IgD-negative memory B cell (primary cell): ENCODE data around the gene HOXD13. TPM values are rescaled to one million over a fixed set of nuclear protein-coding genes. Genes with fewer than 3 reads are reported as not detected.

Experiments used
- H3K27ac Mint-ChIP-seq, 3 donors: one replicate each; pipeline ENCODE4 v1.8.0; 2020 to 2022; ENCODE audit warnings: mild to moderate bottlenecking in 3 of 3, mixed read lengths in 3 of 3, moderate library complexity in 1 of 3
- H3K27me3 Mint-ChIP-seq: one replicate; pipeline ENCODE4 v1.8.0; 2021; ENCODE audit warnings: mixed read lengths
- H3K36me3 Mint-ChIP-seq: one replicate; pipeline ENCODE4 v1.8.0; 2020; ENCODE audit warnings: mild to moderate bottlenecking, mixed read lengths
- H3K4me1 Mint-ChIP-seq, 3 donors: one replicate each; pipeline ENCODE4 v1.8.0; 2020 to 2022; ENCODE audit warnings: mixed read lengths in 3 of 3, mild to moderate bottlenecking in 1 of 3
- H3K4me3 Mint-ChIP-seq, 4 donors: one replicate each; pipeline ENCODE4 v1.8.0; 2020 to 2022; ENCODE audit warnings: mild to moderate bottlenecking in 4 of 4, mixed read lengths in 4 of 4, moderate library complexity in 3 of 4
- H3K9me3 Mint-ChIP-seq, 3 donors: one replicate each; pipeline ENCODE4 v1.8.0; 2020 to 2021; ENCODE audit warnings: mixed read lengths in 3 of 3, mild to moderate bottlenecking in 1 of 3
- polyA plus RNA-seq: library from polyadenylated mRNA; unstranded; fragments of 300-500 nt; fragmentation: Illumina TruSeq; gene quantifications from one replicate; pipeline ENCODE4 v1.2.3, GENCODE V29; 2021

The HOXD13 gene
- polyA plus RNA-seq, 1 donor from 2014 or later: not detected

DNA sequence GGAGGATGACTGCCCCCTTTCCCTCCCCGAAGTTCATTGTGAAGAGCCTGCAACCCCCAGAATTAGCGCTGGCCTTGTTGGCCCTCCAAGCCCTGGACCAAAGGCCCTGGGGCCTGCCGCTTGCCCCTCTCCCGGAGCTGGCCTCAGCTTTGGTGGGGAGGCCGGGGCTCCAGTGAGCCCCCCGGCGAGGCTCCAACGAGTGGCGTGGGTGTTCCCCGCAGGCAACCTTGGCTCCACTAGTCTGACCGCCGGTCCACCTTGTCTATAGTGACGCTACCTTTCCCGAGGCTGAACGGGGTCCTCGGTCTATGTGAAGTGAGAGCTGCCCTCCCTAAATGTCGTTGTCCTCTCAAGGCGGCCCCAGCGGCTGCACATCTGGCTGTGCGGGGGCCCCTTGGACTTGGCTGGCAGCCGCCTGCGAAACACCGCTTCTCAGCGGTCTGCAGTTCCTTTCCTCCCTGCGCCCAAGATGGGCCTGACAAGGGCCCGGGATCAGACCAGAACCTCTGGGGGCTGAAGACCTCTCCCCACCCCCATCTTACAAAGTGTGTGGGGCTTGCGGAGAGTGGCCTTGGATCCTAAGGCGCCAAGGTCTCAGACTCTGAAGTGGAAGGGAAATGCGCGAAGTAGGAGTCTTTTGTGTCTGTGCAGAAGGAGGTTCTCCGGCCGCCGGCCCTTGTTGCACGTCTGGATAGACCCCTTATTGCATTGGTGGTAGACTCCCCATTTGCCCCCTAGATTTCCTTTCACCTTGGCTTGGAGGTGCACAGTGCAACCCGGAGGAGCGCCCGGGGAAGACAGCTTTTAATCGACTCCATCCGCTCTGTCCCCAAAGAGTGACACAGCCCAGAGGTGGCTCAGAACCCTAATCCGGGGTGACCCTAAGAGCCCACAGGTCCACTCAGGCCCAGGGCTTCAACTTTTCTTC lies 20.1 kb downstream of the HOXD13 start:
- peaks cover 0 to 10% (median 8%) of the 10 kb centered on the region in 3 donors for H3K9me3 Mint-ChIP-seq
- H3K27me3 Mint-ChIP-seq: peaks cover 57% of the 10 kb centered on the region
- H3K4me1 Mint-ChIP-seq: peaks cover 0 to 2% (median 1%) of the 10 kb centered on the region in 3 donors
- H3K4me3 Mint-ChIP-seq: peak overlapping the region in 2 of 4 donors; percentile 27 to 30
- peaks cover 4% of the 10 kb centered on the region for H3K36me3 Mint-ChIP-seq
- H3K27ac Mint-ChIP-seq: peak overlapping the region; percentile 80 to 95 (median 80)

GRCh38 chr2:176114120-176114929 lies 21.8 kb downstream of the HOXD13 start:
- Mint-ChIP-seq H3K4me1 (peaks cover 0 to 4% (median 4%) of the 10 kb centered on the region in 3 donors), H3K9me3 (peaks cover 2 to 6% (median 5%) of the 10 kb centered on the region in 3 donors), H3K36me3 (peaks cover 5% of the 10 kb centered on the region), H3K27me3 (peaks cover 63% of the 10 kb centered on the region), H3K27ac (peak overlapping the region; percentile 80 to 88 (median 88)), H3K4me3 (peak overlapping the region in 2 of 4 donors; percentile 51 to 52)

GRCh38 chr2:176114930-176115625 lies 22.6 kb downstream of the HOXD13 start:
- peaks cover 2 to 4% (median 2%) of the 10 kb centered on the region in 3 donors for H3K9me3 Mint-ChIP-seq
- no peak overlapping the region for H3K4me3 Mint-ChIP-seq
- H3K27ac Mint-ChIP-seq: peak overlapping the region in 2 of 3 donors; percentile 2 to 93
- H3K27me3 Mint-ChIP-seq: peaks cover 63% of the 10 kb centered on the region
- H3K36me3 Mint-ChIP-seq: peaks cover 3% of the 10 kb centered on the region
- peaks cover 0 to 3% (median 2%) of the 10 kb centered on the region in 3 donors for H3K4me1 Mint-ChIP-seq

DNA sequence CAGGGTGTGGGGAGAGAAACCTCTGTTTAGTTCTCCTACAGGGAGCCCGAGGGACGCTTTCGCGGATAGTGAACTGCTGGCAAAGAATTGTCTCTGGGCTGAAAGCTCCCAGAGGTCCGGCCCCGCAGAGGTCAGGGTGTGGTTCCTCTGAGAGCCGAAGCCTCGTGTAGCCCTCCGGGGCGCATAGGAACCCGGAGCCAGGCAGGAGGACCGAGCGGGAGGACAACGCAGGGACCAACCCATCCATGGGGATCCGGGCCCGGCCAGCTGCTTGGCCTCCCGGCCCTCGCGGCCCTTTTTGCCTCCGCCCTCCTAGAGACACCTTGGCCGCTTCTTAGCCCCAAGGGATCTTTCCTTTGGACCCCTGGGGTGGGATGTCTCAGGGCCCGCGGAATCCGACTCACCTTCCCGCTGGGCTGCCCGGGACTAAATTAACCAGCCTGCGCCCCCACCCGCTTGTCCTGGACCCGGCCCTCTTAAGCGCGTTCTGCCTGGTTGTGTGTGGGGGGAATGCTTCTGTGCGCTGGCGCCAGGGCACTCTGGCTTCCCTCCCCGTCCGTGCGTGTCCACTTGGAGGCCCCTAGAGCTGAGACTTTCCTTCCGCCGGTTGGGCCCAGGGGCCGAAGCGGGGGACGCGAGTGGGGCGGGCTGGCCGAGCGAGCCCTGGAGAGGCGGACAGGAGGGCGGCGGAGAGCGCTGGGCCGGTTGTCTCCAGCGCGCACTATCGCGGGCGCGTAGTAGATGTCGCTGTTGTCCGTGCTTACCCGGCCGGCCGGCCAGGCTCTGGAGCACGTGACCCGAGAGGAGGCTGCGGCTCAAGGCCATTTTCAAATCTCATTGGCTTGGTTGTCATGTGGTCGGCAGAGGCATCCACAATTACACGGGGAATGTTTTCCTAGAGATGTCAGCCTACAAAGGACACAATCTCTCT lies 23.6 kb downstream of the HOXD13 start, which contains the start of gene HOXD10:
HOXD10 (plus strand) TSS at position 896 of the 931 bp plus-strand sequence. CDS start 56 bp downstream, outside the sequence.
- peaks cover 2 to 6% (median 4%) of the 10 kb centered on the region in 3 donors for H3K9me3 Mint-ChIP-seq
- peak within 1 kb of the TSS in 2 of 4 donors; percentile 43 to 69 for H3K4me3 Mint-ChIP-seq
- H3K27ac Mint-ChIP-seq: peak within 1 kb of the TSS; percentile 2 to 93 (median 67)
- H3K36me3 Mint-ChIP-seq: peaks cover 3% of the 10 kb centered on the region
- peaks cover 71% of the 10 kb centered on the region for H3K27me3 Mint-ChIP-seq
- peaks cover 0 to 3% (median 2%) of the 10 kb centered on the region in 3 donors for H3K4me1 Mint-ChIP-seq

DNA sequence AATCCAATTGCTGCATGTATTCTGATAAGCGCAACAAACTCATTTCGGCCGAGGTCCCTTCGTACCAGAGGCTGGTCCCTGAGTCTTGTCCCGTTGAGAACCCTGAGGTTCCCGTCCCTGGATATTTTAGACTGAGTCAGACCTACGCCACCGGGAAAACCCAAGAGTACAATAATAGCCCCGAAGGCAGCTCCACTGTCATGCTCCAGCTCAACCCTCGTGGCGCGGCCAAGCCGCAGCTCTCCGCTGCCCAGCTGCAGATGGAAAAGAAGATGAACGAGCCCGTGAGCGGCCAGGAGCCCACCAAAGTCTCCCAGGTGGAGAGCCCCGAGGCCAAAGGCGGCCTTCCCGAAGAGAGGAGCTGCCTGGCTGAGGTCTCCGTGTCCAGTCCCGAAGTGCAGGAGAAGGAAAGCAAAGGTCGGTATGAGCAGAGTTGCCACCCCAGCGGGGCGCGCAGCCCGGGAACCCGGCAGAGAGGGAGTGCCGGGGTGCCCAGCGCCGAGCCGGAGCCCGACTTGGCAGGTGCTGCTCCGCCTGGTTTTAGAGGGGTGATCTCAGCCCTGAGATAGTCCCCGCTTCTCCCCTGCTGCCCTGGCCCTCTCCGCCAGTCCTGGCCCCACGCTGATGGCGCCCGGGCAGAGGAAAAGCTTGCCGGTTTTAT lies 24.8 kb downstream of the HOXD13 start:
- Mint-ChIP-seq H3K4me3 (peak overlapping the region in 2 of 4 donors; percentile 39 to 69), H3K27ac (peak overlapping the region in 2 of 3 donors; percentile 56 to 93), H3K4me1 (peaks cover 0 to 3% (median 2%) of the 10 kb centered on the region in 3 donors), H3K36me3 (peaks cover 3% of the 10 kb centered on the region), H3K27me3 (peaks cover 67% of the 10 kb centered on the region), H3K9me3 (peaks cover 2 to 6% (median 4%) of the 10 kb centered on the region in 3 donors)

DNA sequence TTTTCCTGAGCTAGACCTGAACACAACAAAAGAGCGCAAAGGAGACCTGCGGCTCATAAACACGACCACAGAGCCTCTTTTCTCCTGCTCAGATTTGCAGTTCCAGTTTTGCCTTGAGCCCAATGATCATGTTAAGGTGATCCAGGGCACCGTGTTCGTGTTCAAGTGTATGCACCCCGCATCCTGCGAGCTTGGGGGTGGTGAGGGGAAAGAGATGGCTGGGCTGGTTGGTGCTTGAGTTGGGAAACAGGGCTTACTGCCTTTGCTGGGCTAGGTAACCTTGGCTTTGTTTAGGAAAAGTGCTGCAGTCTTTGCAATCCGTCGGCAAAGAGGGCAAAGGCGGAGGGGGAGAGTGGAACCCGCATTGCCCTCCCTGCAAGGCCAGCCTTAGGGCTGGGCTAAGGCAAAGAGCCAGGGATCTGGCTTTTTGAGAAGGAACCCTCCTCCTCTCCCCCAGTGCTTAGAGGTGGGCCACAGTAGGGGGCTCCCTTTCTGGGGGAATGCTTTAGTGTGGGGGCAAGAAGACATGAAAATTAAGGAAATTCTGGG lies 25.4 kb downstream of the HOXD13 start:
- peaks cover 62% of the 10 kb centered on the region for H3K27me3 Mint-ChIP-seq
- H3K27ac Mint-ChIP-seq: peak overlapping the region in 2 of 3 donors; percentile 56 to 93
- peak overlapping the region in 3 of 4 donors; percentile 27 to 42 (median 39) for H3K4me3 Mint-ChIP-seq
- peaks cover 3% of the 10 kb centered on the region for H3K36me3 Mint-ChIP-seq
- H3K4me1 Mint-ChIP-seq: peaks cover 0 to 3% (median 2%) of the 10 kb centered on the region in 3 donors
- peaks cover 2 to 6% (median 4%) of the 10 kb centered on the region in 3 donors for H3K9me3 Mint-ChIP-seq

DNA sequence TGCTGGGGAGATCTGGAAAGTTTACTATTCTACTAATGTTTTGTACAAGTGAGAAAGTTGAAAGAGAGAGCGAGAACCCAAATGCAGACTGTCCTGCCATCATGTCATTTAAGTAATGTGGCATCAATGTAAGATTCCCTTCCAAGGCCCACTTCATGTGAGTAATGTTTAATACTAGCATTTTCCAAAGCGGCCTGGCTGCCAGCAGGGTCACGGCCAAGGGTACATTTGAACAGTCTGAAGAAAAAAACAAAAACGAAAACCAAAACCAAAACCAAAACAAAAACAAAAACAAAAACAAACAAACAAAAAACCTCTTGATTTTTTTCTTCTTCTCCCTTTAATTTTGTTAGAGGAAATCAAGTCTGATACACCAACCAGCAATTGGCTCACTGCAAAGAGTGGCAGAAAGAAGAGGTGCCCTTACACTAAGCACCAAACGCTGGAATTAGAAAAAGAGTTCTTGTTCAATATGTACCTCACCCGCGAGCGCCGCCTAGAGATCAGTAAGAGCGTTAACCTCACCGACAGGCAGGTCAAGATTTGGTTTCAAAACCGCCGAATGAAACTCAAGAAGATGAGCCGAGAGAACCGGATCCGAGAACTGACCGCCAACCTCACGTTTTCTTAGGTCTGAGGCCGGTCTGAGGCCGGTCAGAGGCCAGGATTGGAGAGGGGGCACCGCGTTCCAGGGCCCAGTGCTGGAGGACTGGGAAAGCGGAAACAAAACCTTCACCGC lies 26.2 kb downstream of the HOXD13 start:
- Mint-ChIP-seq H3K27me3 (peaks cover 63% of the 10 kb centered on the region), H3K9me3 (peaks cover 2 to 7% (median 4%) of the 10 kb centered on the region in 3 donors), H3K36me3 (peaks cover 3% of the 10 kb centered on the region), H3K27ac (peak overlapping the region in 1 of 3 donors; percentile 93), H3K4me1 (peaks cover 0 to 3% (median 2%) of the 10 kb centered on the region in 3 donors), H3K4me3 (peak overlapping the region in 2 of 4 donors; percentile 42 to 70)

GRCh38 chr2:176120364-176121189 lies 28.1 kb downstream of the HOXD13 start:
- Mint-ChIP-seq H3K36me3 (peaks cover 3% of the 10 kb centered on the region), H3K9me3 (peaks cover 2 to 8% (median 4%) of the 10 kb centered on the region in 3 donors), H3K27me3 (peaks cover 64% of the 10 kb centered on the region), H3K4me3 (peak overlapping the region in 2 of 4 donors; percentile 21 to 68), H3K4me1 (peaks cover 0 to 3% (median 2%) of the 10 kb centered on the region in 3 donors), H3K27ac (peak overlapping the region; percentile 52 to 65 (median 54))

DNA sequence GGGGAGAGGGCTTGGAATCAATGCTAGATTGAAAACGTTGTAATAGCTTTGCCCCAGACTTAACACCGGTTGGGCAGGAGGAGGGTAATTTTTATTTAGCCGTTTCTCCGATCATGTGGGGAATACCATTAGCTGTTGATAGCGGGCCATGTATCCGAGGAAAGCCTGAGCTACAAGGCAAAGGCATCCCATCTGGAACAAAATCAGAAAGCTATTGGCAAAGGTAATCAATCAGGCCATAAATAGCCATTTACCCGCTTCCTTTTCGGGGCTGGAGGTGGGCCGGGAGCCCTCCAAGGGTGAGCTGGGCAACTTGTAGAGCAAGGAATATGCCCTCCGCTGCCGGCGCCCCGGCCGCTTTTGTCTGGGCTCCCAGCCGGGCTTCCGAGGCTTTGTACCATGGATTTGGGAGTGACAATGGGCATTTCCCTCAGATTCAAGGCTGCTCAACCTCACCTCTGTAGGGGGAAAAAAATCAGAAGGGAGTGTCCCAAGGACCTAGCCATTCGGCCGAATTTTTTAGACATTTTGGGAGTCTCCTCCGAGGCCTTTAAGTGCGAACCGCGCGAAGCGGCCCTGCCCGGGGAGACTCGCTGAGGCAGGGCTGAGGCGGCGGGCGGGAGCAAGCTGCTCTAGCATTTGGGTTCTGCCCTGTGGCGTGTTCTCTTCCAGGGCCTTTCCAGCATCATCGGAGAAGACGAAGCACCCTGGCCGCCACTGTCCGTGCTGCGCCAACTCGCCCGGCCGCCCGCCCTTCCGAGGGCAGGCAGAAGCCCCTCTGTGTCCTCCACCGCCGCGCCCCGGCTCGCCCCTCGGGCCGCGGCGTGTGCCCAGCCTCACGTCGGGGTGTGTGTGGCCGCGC lies 28.9 kb downstream of the HOXD13 start:
- H3K4me1 Mint-ChIP-seq: peaks cover 0 to 3% (median 2%) of the 10 kb centered on the region in 3 donors
- peak overlapping the region in 3 of 4 donors; percentile 21 to 68 (median 32) for H3K4me3 Mint-ChIP-seq

GRCh38 chr2:176122052-176122682 lies 29.6 kb downstream of the HOXD13 start:
- Mint-ChIP-seq H3K27me3 (peaks cover 64% of the 10 kb centered on the region), H3K36me3 (peaks cover 3% of the 10 kb centered on the region)

More for the DNA sequence above, 28.9 kb downstream of the HOXD13 start:
- peaks cover 2 to 8% (median 4%) of the 10 kb centered on the region in 3 donors for H3K9me3 Mint-ChIP-seq
- peak overlapping the region; percentile 31 to 54 (median 52) for H3K27ac Mint-ChIP-seq
- H3K36me3 Mint-ChIP-seq: peaks cover 3% of the 10 kb centered on the region
- peaks cover 64% of the 10 kb centered on the region for H3K27me3 Mint-ChIP-seq

More at GRCh38 chr2:176122052-176122682, 29.6 kb downstream of the HOXD13 start:
- Mint-ChIP-seq H3K27ac (peak overlapping the region; percentile 56 to 82 (median 67)), H3K9me3 (peaks cover 0 to 6% (median 2%) of the 10 kb centered on the region in 3 donors), H3K4me1 (peaks cover 2 to 4% (median 3%) of the 10 kb centered on the region in 3 donors), H3K4me3 (no peak overlapping the region)
